ENCODE results near the gene GORASP1. TPM values are rescaled to one million over a fixed set of nuclear protein-coding genes. Genes with fewer than 3 reads are reported as not detected.
A peak's percentile ranks its signal among the peaks of the same experiment; 100 is the strongest.

GORASP1 gene
- total RNA-seq, 2 experiments from 2014 or later = 51.5 to 59.9 TPM

- POLR2A ChIA-PET = interaction anchor here (0.6 to 1.1 kb wide), 2 partner anchors 10 to 14 kb away, joined by 3 to 4 read pairs; no protein-coding TSS in a partner anchor
- H3K36me3 ChIP-seq (ENCODE audit: insufficient read depth, low read length) = peaks cover 47% of the 10 kb centered on the region
Measured at GRCh38 chr3:39137435-39137936, 30.1 kb upstream of the GORASP1 start.

GRCh38 chr3:39136533-39137434, 29.4 kb upstream of the GORASP1 start:
- Histone ChIP-seq H3K27ac (ENCODE audit: low read depth, low read length, poor library complexity, severe bottlenecking) (no peak overlapping the region), H3K4me1 (ENCODE audit: insufficient read depth, low read length, poor library complexity, severe bottlenecking) (peaks cover 12% of the 10 kb centered on the region), H3K9me2 (ENCODE audit: insufficient read depth, low read length) (no peaks in the 10 kb centered on the region), H4K20me1 (ENCODE audit: insufficient read depth, low read length) (no peaks in the 10 kb centered on the region), H3K9me3 (ENCODE audit: low read length) (no peaks in the 10 kb centered on the region), H3K4me2 (ENCODE audit: low read length) (no peak overlapping the region), H2AFZ (ENCODE audit: low read length) (no peak overlapping the region), H3K79me2 (ENCODE audit: insufficient read depth, low read depth, low read length) (no peaks in the 10 kb centered on the region), H3K4me3 (ENCODE audit: low read depth, low read length, poor library complexity, severe bottlenecking) (no peak overlapping the region), H3K36me3 (ENCODE audit: insufficient read depth, low read length) (peaks cover 40% of the 10 kb centered on the region)
- BruUV-seq (replicated peaks) = no TSS peak
- intact Hi-C loops (cut with micrococcal nuclease; ENCODE audit: unreplicated experiment) = no loop called here
- ChIA-PET POLR2A (interaction anchor here (0.9 to 1.1 kb wide), 2 partner anchors 11 to 13 kb away, joined by 3 to 4 read pairs; no protein-coding TSS in a partner anchor), CTCF (ENCODE audit: unreplicated experiment) (no interaction called here)
- DNase-seq (ENCODE audit: low spot score) = no peak
- TF ChIP-seq EZH2phosphoT487 (IDR thresholded peaks at IDR 0.05; ENCODE audit: borderline replicate concordance, low read depth, low read length) (no peak), CTCF (conservative IDR thresholded peaks at IDR 0.05; ENCODE audit: low read length) (peak; percentile 28; the same call in 1 of the 2 replicates)

More at GRCh38 chr3:39137435-39137936, 30.1 kb upstream of the GORASP1 start:
- H3K4me2 ChIP-seq (ENCODE audit: low read length) = no peak overlapping the region
- no peak overlapping the region for H2AFZ ChIP-seq (ENCODE audit: low read length)
- no peaks in the 10 kb centered on the region for H3K9me3 ChIP-seq (ENCODE audit: low read length)
- no peak for DNase-seq (ENCODE audit: low spot score)
- no peak overlapping the region for H3K4me3 ChIP-seq (ENCODE audit: low read depth, low read length, poor library complexity, severe bottlenecking)
- no peaks in the 10 kb centered on the region for H3K79me2 ChIP-seq (ENCODE audit: insufficient read depth, low read depth, low read length)
- CTCF ChIA-PET (ENCODE audit: unreplicated experiment) = no interaction called here
- TF ChIP-seq EZH2phosphoT487 (IDR thresholded peaks at IDR 0.05; ENCODE audit: borderline replicate concordance, low read depth, low read length) (no peak), CTCF (conservative IDR thresholded peaks at IDR 0.05; ENCODE audit: low read length) (no peak)
- no peaks in the 10 kb centered on the region for H4K20me1 ChIP-seq (ENCODE audit: insufficient read depth, low read length)
- H3K27ac ChIP-seq (ENCODE audit: low read depth, low read length, poor library complexity, severe bottlenecking) = no peak overlapping the region
- intact Hi-C loops (cut with micrococcal nuclease; ENCODE audit: unreplicated experiment) = no loop called here
- peaks cover 18% of the 10 kb centered on the region for H3K4me1 ChIP-seq (ENCODE audit: insufficient read depth, low read length, poor library complexity, severe bottlenecking)
- no TSS peak for BruUV-seq (replicated peaks)
- no peaks in the 10 kb centered on the region for H3K9me2 ChIP-seq (ENCODE audit: insufficient read depth, low read length)

Measured in OCI-LY7 (cell line).